ENCODE data around the gene TM2D1.

Gene TM2D1

DNA sequence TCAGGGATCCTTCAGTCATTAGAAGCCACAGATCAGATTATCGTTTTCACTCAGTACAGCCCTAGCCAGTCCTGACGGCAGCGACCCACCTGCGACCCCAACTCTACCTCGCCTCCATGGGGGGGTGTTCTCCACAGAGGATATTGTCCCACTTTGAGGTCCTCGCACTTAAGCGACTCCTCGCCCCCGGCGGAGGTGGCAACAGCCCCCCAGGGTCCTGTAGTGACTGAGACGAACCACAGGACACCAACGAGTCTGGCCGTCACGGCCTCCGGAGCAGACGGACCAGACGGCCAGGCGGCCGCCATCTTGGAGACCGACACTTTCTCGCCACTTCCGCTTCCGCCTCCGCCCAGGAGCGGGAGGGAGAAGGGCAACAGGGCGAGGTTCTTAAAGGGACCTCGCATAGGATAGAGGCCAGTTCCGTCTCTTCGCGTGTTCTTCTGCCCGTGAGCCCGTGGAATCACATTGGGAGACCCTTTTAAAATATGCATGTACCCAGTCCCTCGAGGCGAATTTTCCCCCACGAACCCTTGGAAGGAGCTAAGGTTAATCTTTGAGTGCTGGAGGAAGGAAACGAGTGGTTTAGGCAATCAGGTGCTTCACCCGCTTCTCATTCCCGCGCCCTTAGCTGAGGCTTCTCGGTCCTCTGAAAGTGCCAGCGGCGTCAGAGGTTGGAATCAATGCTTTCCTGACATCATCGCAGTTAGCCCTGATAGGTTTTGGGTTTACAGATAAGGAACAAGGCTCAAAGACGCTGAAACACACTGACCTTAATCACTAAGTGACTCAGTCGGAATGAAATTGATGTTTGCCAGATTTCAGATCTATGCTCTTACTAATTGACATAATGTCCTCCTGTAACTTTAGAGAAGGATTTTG lies at the start of gene TM2D1:
Gene TM2D1, minus strand, starts transcription at position 329 of the 882 bp plus-strand sequence. Its CDS starts 21 bp downstream, at position 308.
- Histone ChIP-seq H3K9me3 (ENCODE audit: control insufficient read depth, low read depth, low read length) (no peaks in the 10 kb centered on the region), H3K9ac (ENCODE audit: low read length) (peak within 1 kb of the TSS; percentile 80), H3K4me1 (ENCODE audit: control insufficient read depth, low read depth, low read length) (peaks cover 3% of the 10 kb centered on the region), H3K4me3 (ENCODE audit: low read length) (peak within 1 kb of the TSS; percentile 82), H3K36me3 (ENCODE audit: control insufficient read depth, low read depth, low read length) (no peaks in the 10 kb centered on the region), H3K27ac (ENCODE audit: low read length) (peak within 1 kb of the TSS; percentile 88), H3K27me3 (ENCODE audit: control insufficient read depth, insufficient read depth, low read length) (no peaks in the 10 kb centered on the region)

DNA sequence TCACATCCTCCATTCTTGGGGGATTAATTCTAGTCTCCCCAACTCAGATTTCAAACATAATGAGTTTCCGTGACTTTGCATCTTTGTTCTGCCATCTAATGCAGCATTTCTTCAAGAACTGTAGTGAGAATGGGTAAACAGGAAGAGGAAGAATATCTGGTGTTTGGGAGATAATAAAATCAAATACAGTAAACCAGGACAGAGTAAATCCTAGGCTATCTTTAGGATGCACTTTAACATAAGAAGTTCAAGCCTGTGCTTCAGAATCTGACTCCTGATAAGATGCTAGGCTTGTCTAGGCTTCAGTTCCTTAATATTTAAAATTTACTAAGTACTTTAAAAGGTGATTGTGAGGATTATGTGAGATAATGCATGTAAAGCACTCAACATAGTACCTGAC lies 45.2 kb upstream of the TM2D1 start:
- peaks cover 26% of the 10 kb centered on the region for H3K36me3 ChIP-seq (ENCODE audit: control insufficient read depth, low read depth, low read length)
- no peaks in the 10 kb centered on the region for H3K9me3 ChIP-seq (ENCODE audit: control insufficient read depth, low read depth, low read length)
- no peaks in the 10 kb centered on the region for H3K4me1 ChIP-seq (ENCODE audit: control insufficient read depth, low read depth, low read length)
- no peaks in the 10 kb centered on the region for H3K27me3 ChIP-seq (ENCODE audit: control insufficient read depth, insufficient read depth, low read length)
- H3K4me3 ChIP-seq (ENCODE audit: low read length) = no peak overlapping the region
- H3K27ac ChIP-seq (ENCODE audit: low read length) = no peak overlapping the region
- no peak overlapping the region for H3K9ac ChIP-seq (ENCODE audit: low read length)

DNA sequence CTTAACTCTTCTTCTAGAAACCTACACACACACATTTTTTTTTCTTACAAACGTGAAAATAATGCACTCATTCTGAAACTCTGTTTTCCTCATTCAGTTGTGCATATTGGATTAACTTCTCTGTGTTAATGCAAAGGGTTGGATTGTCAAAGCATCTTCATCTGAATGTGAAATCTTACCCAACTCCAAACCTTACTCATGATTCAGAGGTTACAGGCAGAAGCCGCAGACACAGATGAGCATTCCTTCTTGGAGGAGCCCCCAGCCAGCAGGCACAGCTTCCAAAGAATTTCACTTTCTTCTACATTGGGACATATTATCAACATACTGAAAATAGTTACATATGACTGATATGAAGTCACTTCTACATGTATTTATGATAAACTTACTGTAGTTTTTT lies 33.0 kb upstream of the TM2D1 start:
- Histone ChIP-seq H3K4me3 (ENCODE audit: low read length) (no peak overlapping the region), H3K4me1 (ENCODE audit: control insufficient read depth, low read depth, low read length) (no peaks in the 10 kb centered on the region), H3K9ac (ENCODE audit: low read length) (no peak overlapping the region), H3K36me3 (ENCODE audit: control insufficient read depth, low read depth, low read length) (no peaks in the 10 kb centered on the region), H3K27me3 (ENCODE audit: control insufficient read depth, insufficient read depth, low read length) (no peaks in the 10 kb centered on the region), H3K9me3 (ENCODE audit: control insufficient read depth, low read depth, low read length) (no peaks in the 10 kb centered on the region), H3K27ac (ENCODE audit: low read length) (no peak overlapping the region)

DNA sequence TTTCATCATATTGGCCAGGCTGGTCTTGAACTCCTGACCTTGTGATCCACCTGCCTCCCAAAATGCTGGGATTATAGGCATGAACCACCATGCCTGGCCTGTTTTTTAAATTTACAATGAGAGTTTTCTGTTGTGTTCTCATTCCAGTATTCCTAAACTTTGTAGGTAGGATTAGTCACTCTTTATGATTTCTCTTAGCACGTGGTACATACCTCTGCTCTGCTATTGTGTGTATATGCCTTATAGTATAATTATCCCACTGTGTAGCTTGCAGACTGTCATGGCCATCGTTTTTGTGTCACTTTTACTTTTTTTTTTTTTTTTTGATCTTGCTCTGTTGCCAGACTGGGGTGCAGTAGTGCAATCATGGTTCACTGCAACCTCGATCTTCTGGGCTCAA lies 31.8 kb upstream of the TM2D1 start:
- Histone ChIP-seq H3K4me1 (ENCODE audit: control insufficient read depth, low read depth, low read length) (no peaks in the 10 kb centered on the region), H3K36me3 (ENCODE audit: control insufficient read depth, low read depth, low read length) (no peaks in the 10 kb centered on the region), H3K9me3 (ENCODE audit: control insufficient read depth, low read depth, low read length) (no peaks in the 10 kb centered on the region), H3K27ac (ENCODE audit: low read length) (no peak overlapping the region), H3K4me3 (ENCODE audit: low read length) (no peak overlapping the region), H3K9ac (ENCODE audit: low read length) (no peak overlapping the region), H3K27me3 (ENCODE audit: control insufficient read depth, insufficient read depth, low read length) (no peaks in the 10 kb centered on the region)

DNA sequence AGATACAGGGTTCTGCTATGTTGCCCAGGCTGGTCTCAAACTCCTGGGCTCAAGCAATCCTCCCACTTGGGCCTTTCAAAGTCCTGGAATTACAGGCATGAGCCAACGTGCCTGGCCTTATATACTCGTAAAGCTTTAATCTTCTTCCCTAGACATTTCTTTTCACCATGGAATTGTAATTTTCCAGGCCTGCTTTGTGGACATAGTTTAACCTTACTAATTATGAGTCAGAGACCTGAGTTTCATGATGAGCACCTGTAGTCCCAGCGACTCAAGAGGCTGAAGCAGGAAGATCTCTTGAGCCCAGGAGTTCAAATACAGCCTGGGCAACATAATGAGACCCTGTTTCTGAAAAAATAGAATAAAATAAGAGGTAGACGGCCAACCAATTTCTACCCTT lies 29.6 kb upstream of the TM2D1 start:
- no peak overlapping the region for H3K4me3 ChIP-seq (ENCODE audit: low read length)
- H3K27ac ChIP-seq (ENCODE audit: low read length) = no peak overlapping the region
- no peaks in the 10 kb centered on the region for H3K36me3 ChIP-seq (ENCODE audit: control insufficient read depth, low read depth, low read length)
- no peaks in the 10 kb centered on the region for H3K9me3 ChIP-seq (ENCODE audit: control insufficient read depth, low read depth, low read length)
- no peaks in the 10 kb centered on the region for H3K27me3 ChIP-seq (ENCODE audit: control insufficient read depth, insufficient read depth, low read length)
- no peaks in the 10 kb centered on the region for H3K4me1 ChIP-seq (ENCODE audit: control insufficient read depth, low read depth, low read length)
- H3K9ac ChIP-seq (ENCODE audit: low read length) = no peak overlapping the region

- H3K9ac ChIP-seq (ENCODE audit: low read length) = no peak overlapping the region
- no peak overlapping the region for H3K4me3 ChIP-seq (ENCODE audit: low read length)
- H3K36me3 ChIP-seq (ENCODE audit: control insufficient read depth, low read depth, low read length) = no peaks in the 10 kb centered on the region
- no peak overlapping the region for H3K27ac ChIP-seq (ENCODE audit: low read length)
- H3K4me1 ChIP-seq (ENCODE audit: control insufficient read depth, low read depth, low read length) = no peaks in the 10 kb centered on the region
- no peaks in the 10 kb centered on the region for H3K27me3 ChIP-seq (ENCODE audit: control insufficient read depth, insufficient read depth, low read length)
- no peaks in the 10 kb centered on the region for H3K9me3 ChIP-seq (ENCODE audit: control insufficient read depth, low read depth, low read length)
Measured at GRCh38 chr1:61753998-61754508, 29.1 kb upstream of the TM2D1 start.

GRCh38 chr1:61752921-61753389 lies 28.0 kb upstream of the TM2D1 start:
- Histone ChIP-seq H3K9me3 (ENCODE audit: control insufficient read depth, low read depth, low read length) (no peaks in the 10 kb centered on the region), H3K27ac (ENCODE audit: low read length) (no peak overlapping the region), H3K27me3 (ENCODE audit: control insufficient read depth, insufficient read depth, low read length) (no peaks in the 10 kb centered on the region), H3K36me3 (ENCODE audit: control insufficient read depth, low read depth, low read length) (no peaks in the 10 kb centered on the region), H3K4me1 (ENCODE audit: control insufficient read depth, low read depth, low read length) (no peaks in the 10 kb centered on the region), H3K4me3 (ENCODE audit: low read length) (no peak overlapping the region), H3K9ac (ENCODE audit: low read length) (no peak overlapping the region)

GRCh38 chr1:61749574-61749973 lies 24.6 kb upstream of the TM2D1 start:
- peaks cover 11% of the 10 kb centered on the region for H3K4me1 ChIP-seq (ENCODE audit: control insufficient read depth, low read depth, low read length)
- no peak overlapping the region for H3K9ac ChIP-seq (ENCODE audit: low read length)
- no peak overlapping the region for H3K27ac ChIP-seq (ENCODE audit: low read length)
- H3K4me3 ChIP-seq (ENCODE audit: low read length) = no peak overlapping the region
- no peaks in the 10 kb centered on the region for H3K9me3 ChIP-seq (ENCODE audit: control insufficient read depth, low read depth, low read length)
- no peaks in the 10 kb centered on the region for H3K36me3 ChIP-seq (ENCODE audit: control insufficient read depth, low read depth, low read length)
- no peaks in the 10 kb centered on the region for H3K27me3 ChIP-seq (ENCODE audit: control insufficient read depth, insufficient read depth, low read length)

DNA sequence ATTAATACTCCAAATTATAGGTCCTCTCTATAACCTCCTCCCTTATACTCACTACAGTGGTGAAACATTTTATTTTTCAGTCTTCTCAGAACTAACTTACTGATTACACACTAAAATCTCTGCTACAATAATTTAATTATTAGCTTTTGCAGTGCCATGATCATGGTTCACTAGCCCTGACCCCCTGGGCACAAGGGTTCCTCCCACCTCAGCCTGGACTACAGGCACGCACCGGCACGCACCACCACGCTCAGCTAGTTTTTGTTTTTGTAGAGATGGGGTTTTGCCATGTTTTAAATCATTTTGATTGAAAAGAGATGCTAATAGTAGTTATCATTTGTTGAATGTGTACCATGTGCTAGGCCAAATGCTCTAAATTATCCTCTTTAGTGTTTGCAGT lies 23.6 kb upstream of the TM2D1 start:
- Histone ChIP-seq H3K9me3 (ENCODE audit: control insufficient read depth, low read depth, low read length) (no peaks in the 10 kb centered on the region), H3K27ac (ENCODE audit: low read length) (no peak overlapping the region), H3K27me3 (ENCODE audit: control insufficient read depth, insufficient read depth, low read length) (no peaks in the 10 kb centered on the region), H3K9ac (ENCODE audit: low read length) (no peak overlapping the region), H3K4me1 (ENCODE audit: control insufficient read depth, low read depth, low read length) (peaks cover 11% of the 10 kb centered on the region), H3K4me3 (ENCODE audit: low read length) (no peak overlapping the region), H3K36me3 (ENCODE audit: control insufficient read depth, low read depth, low read length) (no peaks in the 10 kb centered on the region)

DNA sequence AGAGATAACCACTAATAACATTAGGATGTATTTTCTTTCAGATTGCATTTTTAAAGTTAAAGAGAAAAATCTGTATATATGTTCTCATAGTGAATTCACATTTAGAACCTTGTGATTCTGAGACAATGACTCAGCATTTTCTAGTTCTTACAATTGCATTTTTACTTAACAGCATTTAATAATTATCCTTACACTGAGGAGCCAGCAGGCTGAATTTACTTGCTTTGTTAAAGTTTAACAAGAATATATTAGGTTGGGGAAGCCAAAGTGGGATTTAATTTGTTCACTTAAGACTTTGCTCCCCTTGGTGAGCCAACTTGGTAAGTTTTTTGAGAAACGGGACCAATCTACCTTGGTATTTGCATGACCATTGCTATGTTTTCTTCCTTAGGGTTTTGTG lies 21.9 kb upstream of the TM2D1 start:
- Histone ChIP-seq H3K4me3 (ENCODE audit: low read length) (no peak overlapping the region), H3K9me3 (ENCODE audit: control insufficient read depth, low read depth, low read length) (no peaks in the 10 kb centered on the region), H3K4me1 (ENCODE audit: control insufficient read depth, low read depth, low read length) (peaks cover 11% of the 10 kb centered on the region), H3K36me3 (ENCODE audit: control insufficient read depth, low read depth, low read length) (no peaks in the 10 kb centered on the region), H3K9ac (ENCODE audit: low read length) (no peak overlapping the region), H3K27me3 (ENCODE audit: control insufficient read depth, insufficient read depth, low read length) (no peaks in the 10 kb centered on the region), H3K27ac (ENCODE audit: low read length) (no peak overlapping the region)

GRCh38 chr1:61743716-61744580 lies 19.0 kb upstream of the TM2D1 start:
- Histone ChIP-seq H3K9ac (ENCODE audit: low read length) (no peak overlapping the region), H3K36me3 (ENCODE audit: control insufficient read depth, low read depth, low read length) (no peaks in the 10 kb centered on the region), H3K4me3 (ENCODE audit: low read length) (peak overlapping the region; percentile 84), H3K27ac (ENCODE audit: low read length) (no peak overlapping the region), H3K9me3 (ENCODE audit: control insufficient read depth, low read depth, low read length) (no peaks in the 10 kb centered on the region), H3K4me1 (ENCODE audit: control insufficient read depth, low read depth, low read length) (peaks cover 11% of the 10 kb centered on the region), H3K27me3 (ENCODE audit: control insufficient read depth, insufficient read depth, low read length) (no peaks in the 10 kb centered on the region)

Measured in iPS-18a (cell line).